GM23338 (cell line): ENCODE results near the gene CACNA1C. TPM values are rescaled to one million over a fixed set of nuclear protein-coding genes. Genes with fewer than 3 reads are reported as not detected.

Source experiments
- ATAC-seq: fragments of 200-7000 bp; cut with Tn5 transposase; 3 replicates; pipeline ENCODE4 v1.9.1; 2020
- DNase-seq: peaks from one replicate; pipeline ENCODE4 v3.0.0-alpha.2; 2015; ENCODE audit warnings: low spot score
- H2AFZ ChIP-seq: fragments of 200-600 bp; sonication (generic); 2 replicates; pipeline ENCODE4 v1.8.0; 2016; ENCODE audit warnings: antibody characterized with exemption, mild to moderate bottlenecking, moderate library complexity
- H3F3A ChIP-seq: fragments of 200-600 bp; sonication (generic); replicated peaks from 2 replicates; pipeline ENCODE4 v1.8.0; 2017; ENCODE audit warnings: antibody characterized with exemption, mixed run types, low read depth
- H3K27ac ChIP-seq: fragments of 200-600 bp; sonication (generic); 2 replicates; pipeline ENCODE4 v1.6.1; 2016; ENCODE audit warnings: low read depth
- H3K27me3 ChIP-seq: fragments of 200-600 bp; sonication (generic); 2 replicates; pipeline ENCODE4 v1.8.0; 2016; ENCODE audit warnings: mild to moderate bottlenecking, mixed run types, moderate library complexity; ENCODE audit not compliant: insufficient read depth
- H3K36me3 ChIP-seq: fragments of 200-600 bp; sonication (generic); 2 replicates; pipeline ENCODE4 v1.8.0; 2016; ENCODE audit warnings: mild to moderate bottlenecking; ENCODE audit not compliant: insufficient read depth
- H3K4me1 ChIP-seq: fragments of 200-600 bp; sonication (generic); 2 replicates; pipeline ENCODE4 v1.8.0; 2016; ENCODE audit warnings: mild to moderate bottlenecking, moderate library complexity; ENCODE audit not compliant: insufficient read depth
- H3K4me2 ChIP-seq: fragments of 200-600 bp; sonication (generic); 2 replicates; pipeline ENCODE4 v1.7.1; 2017; ENCODE audit warnings: mixed run types
- H3K4me3 ChIP-seq: fragments of 200-600 bp; sonication (generic); 2 replicates; pipeline ENCODE4 v1.6.1; 2016; ENCODE audit warnings: mixed run types
- H3K79me2 ChIP-seq: fragments of 200-600 bp; sonication (generic); replicated peaks from 2 replicates; pipeline ENCODE4 v1.8.0; 2017; ENCODE audit warnings: mild to moderate bottlenecking; ENCODE audit not compliant: insufficient read depth
- H3K9me2 ChIP-seq: fragments of 200-600 bp; sonication (generic); 2 replicates; pipeline ENCODE4 v1.8.0; 2017; ENCODE audit not compliant: insufficient read depth
- H4K20me1 ChIP-seq: fragments of 200-600 bp; sonication (generic); replicated peaks from 2 replicates; pipeline ENCODE4 v1.8.0; 2017; ENCODE audit warnings: mild to moderate bottlenecking; ENCODE audit not compliant: insufficient read depth
- H3K27ac Mint-ChIP-seq: 2 replicates; pipeline ENCODE4 v1.8.0; 2020; ENCODE audit warnings: inconsistent platforms, mild to moderate bottlenecking, moderate library complexity, mixed read lengths
- H3K27me3 Mint-ChIP-seq: 3 replicates; pipeline ENCODE4 v1.8.0; 2022; ENCODE audit warnings: low read depth, mild to moderate bottlenecking, moderate library complexity, mixed read lengths, inconsistent platforms; ENCODE audit not compliant: insufficient read depth, poor library complexity
- H3K36me3 Mint-ChIP-seq: 3 replicates; pipeline ENCODE4 v1.8.0; 2021; ENCODE audit warnings: low read depth, mild to moderate bottlenecking, inconsistent platforms, moderate library complexity, mixed read lengths
- H3K4me1 Mint-ChIP-seq: 3 replicates; pipeline ENCODE4 v1.8.0; 2020; ENCODE audit warnings: mild to moderate bottlenecking, inconsistent platforms, mixed read lengths
- H3K4me3 Mint-ChIP-seq: 3 replicates; pipeline ENCODE4 v1.8.0; 2021; ENCODE audit warnings: moderate library complexity, mild to moderate bottlenecking, inconsistent platforms, mixed read lengths
- H3K9me3 Mint-ChIP-seq: 3 replicates; pipeline ENCODE4 v1.8.0; 2020; ENCODE audit warnings: moderate library complexity, mild to moderate bottlenecking, inconsistent platforms, mixed read lengths
- CREB1 ChIP-seq: fragments of 250-450 bp; sonication (Bioruptor Pico); IDR thresholded peaks from 2 replicates; pipeline ENCODE4 v1.5.0; 2020; ENCODE audit warnings: low read depth, mild to moderate bottlenecking, moderate library complexity
- EZH2phosphoT487 ChIP-seq: fragments of 200-600 bp; sonication (generic); IDR thresholded peaks from one replicate; pipeline ENCODE4 v1.8.1; 2018; ENCODE audit warnings: antibody characterized with exemption; ENCODE audit not compliant: unreplicated experiment
- JUNB ChIP-seq: IDR thresholded peaks from one replicate; pipeline ENCODE4 v1.6.1; 2016; ENCODE audit warnings: antibody characterized with exemption; ENCODE audit not compliant: unreplicated experiment
- NANOG ChIP-seq: IDR thresholded peaks from 2 replicates; pipeline ENCODE4 v1.6.1; 2016; ENCODE audit warnings: antibody characterized with exemption, borderline replicate concordance
- POLR2AphosphoS5 ChIP-seq: IDR thresholded peaks from 2 replicates; pipeline ENCODE4 v1.6.1; 2016; ENCODE audit warnings: antibody characterized with exemption, low read depth
- ZNF114 ChIP-seq: fragments of 250-450 bp; sonication (Bioruptor Pico); IDR thresholded peaks from 2 replicates; pipeline ENCODE4 v1.5.0; 2020; ENCODE audit warnings: mild to moderate bottlenecking, moderate library complexity
- ZNF331 ChIP-seq: fragments of 250-450 bp; sonication (Bioruptor Pico); IDR thresholded peaks from 2 replicates; pipeline ENCODE4 v1.5.0; 2020; ENCODE audit warnings: low read depth, mild to moderate bottlenecking, moderate library complexity
- polyA plus RNA-seq: library from polyadenylated mRNA; unstranded; fragments of >200 nt; fragmentation: Nextera tagmentation; extraction: Ambion mirVana; gene quantifications from 2 replicates; pipeline ENCODE4 v1.2.1, GENCODE V29; 2016
- total RNA-seq: library from RNA; depleted of rRNA; stranded (reverse); fragments of >200 nt; shearing (Covaris generic); gene quantifications from 2 replicates; pipeline ENCODE4 v1.2.3, GENCODE V29; 2014
- TF ChIP-seq, protein P1 (sequence below), 2 experiments: fragments of 200-600 bp in 1 of 2; sonication (generic) in 1 of 2; conservative IDR thresholded peaks; 2 replicates each; pipeline versions ENCODE4 v1.5.1 to v1.6.1; 2016 to 2017; ENCODE audit warnings: antibody characterized with exemption in 2 of 2, low read depth in 2 of 2, mild to moderate bottlenecking in 2 of 2, moderate library complexity in 1 of 2
- TF ChIP-seq, protein P2 (sequence below): IDR thresholded peaks from 2 replicates; pipeline ENCODE4 v1.6.1; 2016; ENCODE audit warnings: antibody characterized with exemption
- TF ChIP-seq, protein P3 (sequence below): fragments of 250-450 bp; sonication (Bioruptor Pico); IDR thresholded peaks from 2 replicates; pipeline ENCODE4 v1.5.0; 2020; ENCODE audit warnings: mild to moderate bottlenecking, moderate library complexity

CACNA1C gene
- total and polyA plus RNA-seq, 2 experiments from 2014 or later: 0.78 to 2.1 TPM

DNA sequence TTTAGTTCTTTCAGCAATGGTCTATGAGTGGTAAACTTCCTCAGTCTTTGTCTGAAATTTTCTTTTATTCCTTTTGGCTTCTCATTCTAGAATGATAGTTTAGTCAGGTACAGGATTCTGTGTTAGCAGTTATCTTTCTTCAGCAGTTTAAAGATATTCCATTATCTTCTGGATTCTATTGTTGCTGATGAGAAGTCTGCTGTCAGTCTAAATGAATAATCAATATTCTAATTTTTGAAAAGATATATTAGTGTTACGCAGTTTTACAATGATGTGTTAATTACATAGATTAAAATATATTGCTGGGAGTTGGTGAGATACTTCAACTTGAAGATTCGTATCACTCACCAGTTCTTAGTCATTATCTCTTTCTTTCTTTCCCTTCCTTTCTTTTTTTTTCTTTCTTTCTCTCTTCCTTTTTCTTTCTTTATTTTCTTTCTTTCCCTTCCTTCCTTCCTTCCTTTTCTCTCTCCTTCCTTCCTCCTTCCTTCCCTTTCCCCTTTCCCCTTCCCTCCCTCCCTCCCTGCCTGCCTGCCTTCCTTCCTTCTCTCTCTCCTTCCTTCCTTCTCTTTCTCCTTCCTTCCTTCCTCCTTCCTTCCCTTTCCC is 17.8 kb downstream of the CACNA1C start (continued):
- TF ChIP-seq, protein P1, sequence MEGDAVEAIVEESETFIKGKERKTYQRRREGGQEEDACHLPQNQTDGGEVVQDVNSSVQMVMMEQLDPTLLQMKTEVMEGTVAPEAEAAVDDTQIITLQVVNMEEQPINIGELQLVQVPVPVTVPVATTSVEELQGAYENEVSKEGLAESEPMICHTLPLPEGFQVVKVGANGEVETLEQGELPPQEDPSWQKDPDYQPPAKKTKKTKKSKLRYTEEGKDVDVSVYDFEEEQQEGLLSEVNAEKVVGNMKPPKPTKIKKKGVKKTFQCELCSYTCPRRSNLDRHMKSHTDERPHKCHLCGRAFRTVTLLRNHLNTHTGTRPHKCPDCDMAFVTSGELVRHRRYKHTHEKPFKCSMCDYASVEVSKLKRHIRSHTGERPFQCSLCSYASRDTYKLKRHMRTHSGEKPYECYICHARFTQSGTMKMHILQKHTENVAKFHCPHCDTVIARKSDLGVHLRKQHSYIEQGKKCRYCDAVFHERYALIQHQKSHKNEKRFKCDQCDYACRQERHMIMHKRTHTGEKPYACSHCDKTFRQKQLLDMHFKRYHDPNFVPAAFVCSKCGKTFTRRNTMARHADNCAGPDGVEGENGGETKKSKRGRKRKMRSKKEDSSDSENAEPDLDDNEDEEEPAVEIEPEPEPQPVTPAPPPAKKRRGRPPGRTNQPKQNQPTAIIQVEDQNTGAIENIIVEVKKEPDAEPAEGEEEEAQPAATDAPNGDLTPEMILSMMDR (conservative IDR thresholded peaks at IDR 0.05; ENCODE audit: low read depth in 2 of 2): no peak
- TF ChIP-seq ZNF114 (CRISPR knock-in tag) (no peak), EZH2phosphoT487 (no peak)
- TF ChIP-seq, protein P2, sequence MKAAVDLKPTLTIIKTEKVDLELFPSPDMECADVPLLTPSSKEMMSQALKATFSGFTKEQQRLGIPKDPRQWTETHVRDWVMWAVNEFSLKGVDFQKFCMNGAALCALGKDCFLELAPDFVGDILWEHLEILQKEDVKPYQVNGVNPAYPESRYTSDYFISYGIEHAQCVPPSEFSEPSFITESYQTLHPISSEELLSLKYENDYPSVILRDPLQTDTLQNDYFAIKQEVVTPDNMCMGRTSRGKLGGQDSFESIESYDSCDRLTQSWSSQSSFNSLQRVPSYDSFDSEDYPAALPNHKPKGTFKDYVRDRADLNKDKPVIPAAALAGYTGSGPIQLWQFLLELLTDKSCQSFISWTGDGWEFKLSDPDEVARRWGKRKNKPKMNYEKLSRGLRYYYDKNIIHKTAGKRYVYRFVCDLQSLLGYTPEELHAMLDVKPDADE: no peak

DNA sequence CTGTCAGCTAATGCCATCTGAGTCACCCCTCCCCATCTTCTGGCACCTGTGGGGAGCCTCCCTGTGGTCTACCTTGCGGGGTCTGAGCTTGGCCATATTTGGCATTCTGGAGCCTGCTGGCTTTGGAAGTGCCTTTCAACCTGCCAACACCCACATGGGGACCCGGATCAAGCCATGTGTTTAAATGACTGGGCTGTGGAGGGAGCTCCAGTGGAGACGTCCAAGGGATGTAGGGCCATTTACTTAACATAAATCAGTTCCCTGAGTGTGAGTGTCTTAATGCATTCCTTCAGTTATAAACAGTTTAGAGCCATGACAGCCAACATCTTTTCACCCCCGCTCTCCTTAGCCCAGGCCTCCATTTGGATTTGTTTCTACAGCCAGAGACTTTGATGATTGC is 22.0 kb downstream of the CACNA1C start:
- no peak for TF ChIP-seq ZNF331 (CRISPR knock-in tag)
- no peak for TF ChIP-seq JUNB
- TF ChIP-seq, protein P1 (conservative IDR thresholded peaks at IDR 0.05; ENCODE audit: low read depth in 2 of 2): no peak
- no peak for TF ChIP-seq NANOG
- no peak for TF ChIP-seq POLR2AphosphoS5
- TF ChIP-seq, protein P3, sequence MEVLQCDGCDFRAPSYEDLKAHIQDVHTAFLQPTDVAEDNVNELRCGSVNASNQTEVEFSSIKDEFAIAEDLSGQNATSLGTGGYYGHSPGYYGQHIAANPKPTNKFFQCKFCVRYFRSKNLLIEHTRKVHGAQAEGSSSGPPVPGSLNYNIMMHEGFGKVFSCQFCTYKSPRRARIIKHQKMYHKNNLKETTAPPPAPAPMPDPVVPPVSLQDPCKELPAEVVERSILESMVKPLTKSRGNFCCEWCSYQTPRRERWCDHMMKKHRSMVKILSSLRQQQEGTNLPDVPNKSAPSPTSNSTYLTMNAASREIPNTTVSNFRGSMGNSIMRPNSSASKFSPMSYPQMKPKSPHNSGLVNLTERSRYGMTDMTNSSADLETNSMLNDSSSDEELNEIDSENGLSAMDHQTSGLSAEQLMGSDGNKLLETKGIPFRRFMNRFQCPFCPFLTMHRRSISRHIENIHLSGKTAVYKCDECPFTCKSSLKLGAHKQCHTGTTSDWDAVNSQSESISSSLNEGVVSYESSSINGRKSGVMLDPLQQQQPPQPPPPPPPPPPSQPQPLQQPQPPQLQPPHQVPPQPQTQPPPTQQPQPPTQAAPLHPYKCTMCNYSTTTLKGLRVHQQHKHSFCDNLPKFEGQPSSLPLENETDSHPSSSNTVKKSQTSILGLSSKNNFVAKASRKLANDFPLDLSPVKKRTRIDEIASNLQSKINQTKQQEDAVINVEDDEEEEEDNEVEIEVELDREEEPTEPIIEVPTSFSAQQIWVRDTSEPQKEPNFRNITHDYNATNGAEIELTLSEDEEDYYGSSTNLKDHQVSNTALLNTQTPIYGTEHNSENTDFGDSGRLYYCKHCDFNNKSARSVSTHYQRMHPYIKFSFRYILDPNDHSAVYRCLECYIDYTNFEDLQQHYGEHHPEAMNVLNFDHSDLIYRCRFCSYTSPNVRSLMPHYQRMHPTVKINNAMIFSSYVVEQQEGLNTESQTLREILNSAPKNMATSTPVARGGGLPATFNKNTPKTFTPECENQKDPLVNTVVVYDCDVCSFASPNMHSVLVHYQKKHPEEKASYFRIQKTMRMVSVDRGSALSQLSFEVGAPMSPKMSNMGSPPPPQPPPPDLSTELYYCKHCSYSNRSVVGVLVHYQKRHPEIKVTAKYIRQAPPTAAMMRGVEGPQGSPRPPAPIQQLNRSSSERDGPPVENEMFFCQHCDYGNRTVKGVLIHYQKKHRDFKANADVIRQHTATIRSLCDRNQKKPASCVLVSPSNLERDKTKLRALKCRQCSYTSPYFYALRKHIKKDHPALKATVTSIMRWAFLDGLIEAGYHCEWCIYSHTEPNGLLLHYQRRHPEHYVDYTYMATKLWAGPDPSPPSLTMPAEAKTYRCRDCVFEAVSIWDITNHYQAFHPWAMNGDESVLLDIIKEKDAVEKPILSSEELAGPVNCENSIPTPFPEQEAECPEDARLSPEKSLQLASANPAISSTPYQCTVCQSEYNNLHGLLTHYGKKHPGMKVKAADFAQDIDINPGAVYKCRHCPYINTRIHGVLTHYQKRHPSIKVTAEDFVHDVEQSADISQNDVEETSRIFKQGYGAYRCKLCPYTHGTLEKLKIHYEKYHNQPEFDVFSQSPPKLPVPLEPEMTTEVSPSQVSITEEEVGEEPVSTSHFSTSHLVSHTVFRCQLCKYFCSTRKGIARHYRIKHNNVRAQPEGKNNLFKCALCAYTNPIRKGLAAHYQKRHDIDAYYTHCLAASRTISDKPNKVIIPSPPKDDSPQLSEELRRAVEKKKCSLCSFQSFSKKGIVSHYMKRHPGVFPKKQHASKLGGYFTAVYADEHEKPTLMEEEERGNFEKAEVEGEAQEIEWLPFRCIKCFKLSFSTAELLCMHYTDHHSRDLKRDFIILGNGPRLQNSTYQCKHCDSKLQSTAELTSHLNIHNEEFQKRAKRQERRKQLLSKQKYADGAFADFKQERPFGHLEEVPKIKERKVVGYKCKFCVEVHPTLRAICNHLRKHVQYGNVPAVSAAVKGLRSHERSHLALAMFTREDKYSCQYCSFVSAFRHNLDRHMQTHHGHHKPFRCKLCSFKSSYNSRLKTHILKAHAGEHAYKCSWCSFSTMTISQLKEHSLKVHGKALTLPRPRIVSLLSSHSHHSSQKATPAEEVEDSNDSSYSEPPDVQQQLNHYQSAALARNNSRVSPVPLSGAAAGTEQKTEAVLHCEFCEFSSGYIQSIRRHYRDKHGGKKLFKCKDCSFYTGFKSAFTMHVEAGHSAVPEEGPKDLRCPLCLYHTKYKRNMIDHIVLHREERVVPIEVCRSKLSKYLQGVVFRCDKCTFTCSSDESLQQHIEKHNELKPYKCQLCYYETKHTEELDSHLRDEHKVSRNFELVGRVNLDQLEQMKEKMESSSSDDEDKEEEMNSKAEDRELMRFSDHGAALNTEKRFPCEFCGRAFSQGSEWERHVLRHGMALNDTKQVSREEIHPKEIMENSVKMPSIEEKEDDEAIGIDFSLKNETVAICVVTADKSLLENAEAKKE (CRISPR knock-in tag): no peak
- no peak for TF ChIP-seq ZNF114 (CRISPR knock-in tag)
- no peak for TF ChIP-seq CREB1 (CRISPR knock-in tag)
- no peak for ATAC-seq
- Histone ChIP-seq H2AFZ (no peak overlapping the region), H3K9me2 (peaks cover 6% of the 10 kb centered on the region; the same call in 1 of the 2 replicates), H3K36me3 (no peaks in the 10 kb centered on the region), H3F3A (no peaks in the 10 kb centered on the region), H3K4me3 (no peak overlapping the region), H3K4me1 (no peaks in the 10 kb centered on the region), H4K20me1 (no peaks in the 10 kb centered on the region), H3K27ac (no peak overlapping the region), H3K4me2 (no peak overlapping the region), H3K79me2 (no peaks in the 10 kb centered on the region), H3K27me3 (no peaks in the 10 kb centered on the region)
- Mint-ChIP-seq H3K9me3 (peaks cover 23% of the 10 kb centered on the region), H3K4me1 (no peaks in the 10 kb centered on the region; the same call in 1 of the 3 replicates), H3K27me3 (peaks cover 4% of the 10 kb centered on the region), H3K4me3 (no peak overlapping the region), H3K36me3 (peaks cover 15% of the 10 kb centered on the region), H3K27ac (no peak overlapping the region)
- DNase-seq: no peak
